HEK293T (cell line): ENCODE measurements around the gene SCGB1C1.
"Not testable (repeated sequence)": the region's sequence is repeated elsewhere in the genome, so short reads cannot be mapped to it uniquely, and the experiment has no call there.

ENCODE experiments used
- ARNT ChIP-seq: fragments of 450-650 bp; IDR thresholded peaks from 2 replicates; pipeline ENCODE4 v1.6.1; 2017; ENCODE audit warnings: mild to moderate bottlenecking
- BHLHE40 ChIP-seq: fragments of 450-650 bp; IDR thresholded peaks from 2 replicates; pipeline ENCODE4 v1.6.1; 2016; ENCODE audit warnings: mild to moderate bottlenecking, moderate library complexity, borderline replicate concordance
- ELF4 ChIP-seq: fragments of 450-650 bp; IDR thresholded peaks from 2 replicates; pipeline ENCODE4 v1.6.1; 2017; ENCODE audit warnings: antibody characterized with exemption
- FOXK2 ChIP-seq: fragments of 450-650 bp; IDR thresholded peaks from 2 replicates; pipeline ENCODE4 v1.6.1; 2016; ENCODE audit warnings: mild to moderate bottlenecking
- FOXM1 ChIP-seq: fragments of 450-650 bp; IDR thresholded peaks from 2 replicates; pipeline ENCODE4 v1.6.1; 2017; ENCODE audit warnings: mild to moderate bottlenecking, borderline replicate concordance
- LEF1 ChIP-seq: fragments of 450-650 bp; IDR thresholded peaks from 2 replicates; pipeline ENCODE4 v1.6.1; 2017; ENCODE audit warnings: mild to moderate bottlenecking, borderline replicate concordance
- NFRKB ChIP-seq: fragments of 450-650 bp; IDR thresholded peaks from 2 replicates; pipeline ENCODE4 v1.6.1; 2016; ENCODE audit warnings: mild to moderate bottlenecking, moderate library complexity
- SP1 ChIP-seq: fragments of 450-650 bp; IDR thresholded peaks from 2 replicates; pipeline ENCODE4 v1.6.1; 2017
- SUZ12 ChIP-seq: fragments of 450-650 bp; IDR thresholded peaks from 2 replicates; pipeline ENCODE4 v1.6.1; 2016; ENCODE audit warnings: mild to moderate bottlenecking
- TARDBP ChIP-seq: fragments of 450-650 bp; IDR thresholded peaks from 2 replicates; pipeline ENCODE4 v1.6.1; 2016
- ZNF384 ChIP-seq: fragments of 450-650 bp; IDR thresholded peaks from 2 replicates; pipeline ENCODE4 v1.6.1; 2016
- TF ChIP-seq, protein P1 (sequence below): fragments of 450-650 bp; IDR thresholded peaks from 2 replicates; pipeline ENCODE4 v1.6.1; 2016

DNA sequence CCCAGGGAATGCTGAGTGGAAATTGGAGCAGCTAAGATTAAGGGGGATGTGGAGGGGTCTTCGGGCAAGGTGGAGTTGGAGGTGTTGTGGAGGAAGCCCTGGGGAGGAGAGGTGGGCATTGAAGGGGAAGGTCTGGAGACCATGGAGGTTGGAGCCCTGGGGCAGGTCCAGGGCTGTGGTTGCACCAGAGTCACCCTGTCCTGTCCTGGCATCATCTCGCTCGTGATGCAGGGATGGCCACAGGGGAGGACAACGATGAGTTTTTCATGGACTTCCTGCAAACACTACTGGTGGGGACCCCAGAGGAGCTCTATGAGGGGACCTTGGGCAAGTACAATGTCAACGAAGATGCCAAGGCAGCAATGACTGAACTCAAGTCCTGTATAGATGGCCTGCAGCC lies 603 bp downstream of the SCGB1C1 start:
- TF ChIP-seq, protein P1, sequence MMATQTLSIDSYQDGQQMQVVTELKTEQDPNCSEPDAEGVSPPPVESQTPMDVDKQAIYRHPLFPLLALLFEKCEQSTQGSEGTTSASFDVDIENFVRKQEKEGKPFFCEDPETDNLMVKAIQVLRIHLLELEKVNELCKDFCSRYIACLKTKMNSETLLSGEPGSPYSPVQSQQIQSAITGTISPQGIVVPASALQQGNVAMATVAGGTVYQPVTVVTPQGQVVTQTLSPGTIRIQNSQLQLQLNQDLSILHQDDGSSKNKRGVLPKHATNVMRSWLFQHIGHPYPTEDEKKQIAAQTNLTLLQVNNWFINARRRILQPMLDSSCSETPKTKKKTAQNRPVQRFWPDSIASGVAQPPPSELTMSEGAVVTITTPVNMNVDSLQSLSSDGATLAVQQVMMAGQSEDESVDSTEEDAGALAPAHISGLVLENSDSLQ = not testable (repeated sequence)
- not testable (repeated sequence) for TF ChIP-seq SUZ12, ELF4, FOXM1, TARDBP, ARNT, FOXK2, NFRKB, BHLHE40, SP1, LEF1, ZNF384
